ENCODE measurements around the gene MAPRE2.

MAPRE2 gene

GRCh38 chr18:35128675-35129074 is 87.5 kb downstream of the MAPRE2 start:
- no peak overlapping the region for H3K27ac ChIP-seq (ENCODE audit: poor library complexity, severe bottlenecking)
- DNase-seq (ENCODE audit: low spot score), result no peak
- H3K9me3 ChIP-seq (ENCODE audit: severe bottlenecking), result no peaks in the 10 kb centered on the region
- no peaks in the 10 kb centered on the region for H3K4me1 ChIP-seq (ENCODE audit: insufficient read depth, poor library complexity, severe bottlenecking)
- ATAC-seq (ENCODE audit: low read depth), result no peak
- H3K4me3 ChIP-seq (ENCODE audit: severe bottlenecking), result no peak overlapping the region
- TF ChIP-seq CTCF (IDR thresholded peaks at IDR 0.05; ENCODE audit: poor library complexity, severe bottlenecking), result no peak
- H3K36me3 ChIP-seq (ENCODE audit: low read depth), result no peaks in the 10 kb centered on the region
- no peaks in the 10 kb centered on the region for H3K27me3 ChIP-seq (ENCODE audit: insufficient read depth, poor library complexity, severe bottlenecking)

GRCh38 chr18:35130236-35130635 is 89.0 kb downstream of the MAPRE2 start:
- Histone ChIP-seq H3K9me3 (ENCODE audit: severe bottlenecking) (no peaks in the 10 kb centered on the region), H3K36me3 (ENCODE audit: low read depth) (no peaks in the 10 kb centered on the region), H3K4me3 (ENCODE audit: severe bottlenecking) (no peak overlapping the region), H3K27ac (ENCODE audit: poor library complexity, severe bottlenecking) (no peak overlapping the region), H3K27me3 (ENCODE audit: insufficient read depth, poor library complexity, severe bottlenecking) (no peaks in the 10 kb centered on the region), H3K4me1 (ENCODE audit: insufficient read depth, poor library complexity, severe bottlenecking) (no peaks in the 10 kb centered on the region)
- ATAC-seq (ENCODE audit: low read depth) (no peak), DNase-seq (ENCODE audit: low spot score) (no peak)
- no peak for TF ChIP-seq CTCF (IDR thresholded peaks at IDR 0.05; ENCODE audit: poor library complexity, severe bottlenecking)

- ATAC-seq (ENCODE audit: low read depth) (no peak), DNase-seq (ENCODE audit: low spot score) (no peak)
- no peak for TF ChIP-seq CTCF (IDR thresholded peaks at IDR 0.05; ENCODE audit: poor library complexity, severe bottlenecking)
- Histone ChIP-seq H3K4me3 (ENCODE audit: severe bottlenecking) (no peak overlapping the region), H3K9me3 (ENCODE audit: severe bottlenecking) (no peaks in the 10 kb centered on the region), H3K27me3 (ENCODE audit: insufficient read depth, poor library complexity, severe bottlenecking) (no peaks in the 10 kb centered on the region), H3K36me3 (ENCODE audit: low read depth) (no peaks in the 10 kb centered on the region), H3K27ac (ENCODE audit: poor library complexity, severe bottlenecking) (no peak overlapping the region), H3K4me1 (ENCODE audit: insufficient read depth, poor library complexity, severe bottlenecking) (no peaks in the 10 kb centered on the region)
Measured at GRCh38 chr18:35131387-35132020, 90.3 kb downstream of the MAPRE2 start.

- H3K27ac ChIP-seq (ENCODE audit: poor library complexity, severe bottlenecking), result no peak overlapping the region
- no peaks in the 10 kb centered on the region for H3K4me1 ChIP-seq (ENCODE audit: insufficient read depth, poor library complexity, severe bottlenecking)
- no peak overlapping the region for H3K4me3 ChIP-seq (ENCODE audit: severe bottlenecking)
- no peaks in the 10 kb centered on the region for H3K9me3 ChIP-seq (ENCODE audit: severe bottlenecking)
- DNase-seq (ENCODE audit: low spot score) (no peak), ATAC-seq (ENCODE audit: low read depth) (no peak)
- no peaks in the 10 kb centered on the region for H3K27me3 ChIP-seq (ENCODE audit: insufficient read depth, poor library complexity, severe bottlenecking)
- no peaks in the 10 kb centered on the region for H3K36me3 ChIP-seq (ENCODE audit: low read depth)
- TF ChIP-seq CTCF (IDR thresholded peaks at IDR 0.05; ENCODE audit: poor library complexity, severe bottlenecking), result no peak
Measured at GRCh38 chr18:35132021-35132902, 91.0 kb downstream of the MAPRE2 start.

Data from RWPE2 (cell line).